ENCODE results near the gene FARSA. TPM values are rescaled to one million over a fixed set of nuclear protein-coding genes. Genes with fewer than 3 reads are reported as not detected.

Gene FARSA
- total and polyA plus RNA-seq, 2 of the 4 experiments (the other 2 are of a cell fraction): 49.3 to 80.9 TPM

DNA sequence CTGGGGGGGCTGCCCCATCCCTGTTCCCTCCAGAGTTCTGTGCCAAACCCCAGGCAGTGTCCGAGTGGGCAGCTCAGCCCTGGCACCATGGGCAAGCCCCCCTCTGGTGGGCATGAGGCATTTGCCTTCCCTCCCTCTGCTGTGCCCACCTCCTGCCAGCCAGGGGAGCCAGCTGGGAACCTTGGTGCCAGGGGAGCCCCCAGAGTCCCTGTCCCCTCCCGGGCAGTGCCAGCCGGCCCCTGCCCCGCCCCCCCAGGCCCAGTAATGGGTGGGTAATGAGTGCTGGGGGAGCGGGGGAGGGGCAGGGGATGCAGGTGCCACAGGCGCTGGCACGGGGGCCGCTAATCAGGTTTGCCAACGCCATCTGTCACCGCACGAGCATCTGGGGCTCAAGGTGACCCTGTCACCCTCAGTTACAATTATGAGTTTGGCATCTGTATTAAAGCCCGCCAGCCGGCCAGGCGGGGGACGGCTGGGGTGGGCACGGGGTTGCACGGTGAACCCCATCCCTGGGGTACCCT, 41.8 kb upstream of the FARSA start:
- H3K27ac ChIP-seq (ENCODE audit: insufficient read depth, low read length): no peak overlapping the region
- intact Hi-C loops (cut with micrococcal nuclease): loop anchor here (5.0 kb wide), 1 partner anchor 272 kb away; no protein-coding TSS in a partner anchor
- CTCF ChIA-PET: interaction anchor here (1.5 kb wide), 1 partner anchor 10 kb away, joined by 7 read pairs; no protein-coding TSS in a partner anchor

More for the DNA sequence above, 41.8 kb upstream of the FARSA start:
- Histone ChIP-seq H2BK15ac (ENCODE audit: low read depth, low read length) (no peak overlapping the region), H3K4me2 (ENCODE audit: low read depth, low read length) (no peak overlapping the region), H3K18ac (ENCODE audit: low read depth, low read length) (no peak overlapping the region), H4K5ac (ENCODE audit: low read depth, low read length) (no peak overlapping the region), H3K9me3 (ENCODE audit: control insufficient read depth, insufficient read depth, low read length) (no peaks in the 10 kb centered on the region), H3K4me1 (ENCODE audit: control insufficient read depth, insufficient read depth, low read length) (no peaks in the 10 kb centered on the region), H3K14ac (replicated peaks; ENCODE audit: low read depth, low read length) (no peak overlapping the region), H4K8ac (ENCODE audit: low read depth in 2 of 2, low read length in 2 of 2) (no peak overlapping the region), H3K4ac (ENCODE audit: low read depth, low read length) (no peak overlapping the region), H3K4me3 (ENCODE audit: insufficient read depth, low read depth, low read length) (no peak overlapping the region), H2AFZ (replicated peaks; ENCODE audit: low read length, poor library complexity) (no peak overlapping the region), H3K9me1 (ENCODE audit: insufficient read depth, low read length) (0 out of 2 replicates have a peak, but pooled peaks cover 2% of the 10 kb centered on the region), H3K79me1 (ENCODE audit: low read depth in 1 of 2, low read length in 2 of 2) (no peaks in the 10 kb centered on the region), H4K91ac (ENCODE audit: insufficient read depth, low read depth, low read length) (no peak overlapping the region), H2AK9ac (replicated peaks; ENCODE audit: low read depth, low read length, poor library complexity) (no peak overlapping the region), H2BK120ac (ENCODE audit: low read depth, low read length) (no peak overlapping the region), H3K56ac (ENCODE audit: extremely low read depth, insufficient read depth, low read length) (no peak overlapping the region), H3K9ac (ENCODE audit: low read depth, low read length) (no peak overlapping the region), H3K27me3 (ENCODE audit: control insufficient read depth, insufficient read depth, low read length) (no peaks in the 10 kb centered on the region), H3K23ac (ENCODE audit: low read depth, low read length) (no peak overlapping the region), H2BK5ac (ENCODE audit: low read depth, low read length, poor library complexity, severe bottlenecking) (no peak overlapping the region), H2BK20ac (ENCODE audit: low read depth, low read length) (no peak overlapping the region), H3K36me3 (ENCODE audit: control insufficient read depth, insufficient read depth, low read length) (no peaks in the 10 kb centered on the region), H4K20me1 (ENCODE audit: insufficient read depth, low read length) (no peaks in the 10 kb centered on the region), H2AK5ac (ENCODE audit: low read depth, low read length) (no peak overlapping the region)
- in situ Hi-C loops (cut with MboI; ENCODE audit: low sequenced_read_pairs) (loop anchor here (5.0 to 25.0 kb wide), 3 partner anchors 287 to 762 kb away; a partner anchor contains a TSS), dilution Hi-C loops (cut with HindIII; ENCODE audit: low sequenced_read_pairs, unreplicated experiment) (no loop called here)
- TF ChIP-seq MXI1 (IDR thresholded peaks at IDR 0.05; ENCODE audit: borderline replicate concordance, low read depth, low read length) (no peak), RFX5 (IDR thresholded peaks at IDR 0.05; ENCODE audit: low read depth, low read length) (no peak), RCOR1 (IDR thresholded peaks at IDR 0.05; ENCODE audit: insufficient replicate concordance, low read length) (no peak), MAFK (IDR thresholded peaks at IDR 0.05; ENCODE audit: low read depth, low read length) (no peak), FOS (IDR thresholded peaks at IDR 0.05; ENCODE audit: low read depth, low read length) (no peak), RAD21 (IDR thresholded peaks at IDR 0.05; ENCODE audit: low read length) (no peak)
- TF ChIP-seq, protein P1, sequence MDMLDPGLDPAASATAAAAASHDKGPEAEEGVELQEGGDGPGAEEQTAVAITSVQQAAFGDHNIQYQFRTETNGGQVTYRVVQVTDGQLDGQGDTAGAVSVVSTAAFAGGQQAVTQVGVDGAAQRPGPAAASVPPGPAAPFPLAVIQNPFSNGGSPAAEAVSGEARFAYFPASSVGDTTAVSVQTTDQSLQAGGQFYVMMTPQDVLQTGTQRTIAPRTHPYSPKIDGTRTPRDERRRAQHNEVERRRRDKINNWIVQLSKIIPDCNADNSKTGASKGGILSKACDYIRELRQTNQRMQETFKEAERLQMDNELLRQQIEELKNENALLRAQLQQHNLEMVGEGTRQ (IDR thresholded peaks at IDR 0.05; ENCODE audit: low read depth, low read length): no peak
- ATAC-seq (ENCODE audit: low read depth): no peak
- 71% methylated on average over 5 of the region's 17 CpGs; no CpG with 5 or more reads in 1 of the 2 experiments for WGBS, 2 experiments (ENCODE audit: extremely low coverage in 2 of 2, insufficient read length in 1 of 2)
- no peak for DNase-seq
- POLR2A ChIA-PET (ENCODE audit: unreplicated experiment): no interaction called here
- no TSS peak for BruUV-seq (replicated peaks)

Data from IMR-90 (cell line).